ENCODE data around the gene CTDSPL2. TPM values are rescaled to one million over a fixed set of nuclear protein-coding genes. Genes with fewer than 3 reads are reported as not detected.

The CTDSPL2 gene
- total RNA-seq, 4 donors from 2014 or later: 52.0 to 84.8 (median 62.8) TPM

DNA sequence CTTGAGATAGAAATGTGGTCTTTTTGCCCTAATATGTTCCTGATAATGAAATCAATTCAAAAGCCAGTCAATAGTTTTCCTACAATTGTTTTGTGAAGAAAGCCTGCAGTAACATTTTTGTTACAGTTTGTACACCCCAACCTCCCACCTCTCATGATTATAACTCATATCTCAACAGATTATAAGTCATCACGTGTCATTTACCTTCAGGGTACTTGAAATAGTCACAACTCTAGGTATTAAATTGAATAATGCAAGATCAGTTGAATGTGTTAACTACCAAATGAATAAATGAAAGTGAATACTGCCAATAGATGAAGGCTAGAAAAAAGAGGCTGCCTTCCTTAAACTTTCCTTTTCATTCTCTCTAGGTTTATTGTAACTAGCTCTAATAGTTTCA lies 32.9 kb upstream of the CTDSPL2 start:
- H3K36me3 ChIP-seq: peaks cover 0 to 2% (median 0%) of the 10 kb centered on the region in 4 donors
- TF ChIP-seq, protein P1, sequence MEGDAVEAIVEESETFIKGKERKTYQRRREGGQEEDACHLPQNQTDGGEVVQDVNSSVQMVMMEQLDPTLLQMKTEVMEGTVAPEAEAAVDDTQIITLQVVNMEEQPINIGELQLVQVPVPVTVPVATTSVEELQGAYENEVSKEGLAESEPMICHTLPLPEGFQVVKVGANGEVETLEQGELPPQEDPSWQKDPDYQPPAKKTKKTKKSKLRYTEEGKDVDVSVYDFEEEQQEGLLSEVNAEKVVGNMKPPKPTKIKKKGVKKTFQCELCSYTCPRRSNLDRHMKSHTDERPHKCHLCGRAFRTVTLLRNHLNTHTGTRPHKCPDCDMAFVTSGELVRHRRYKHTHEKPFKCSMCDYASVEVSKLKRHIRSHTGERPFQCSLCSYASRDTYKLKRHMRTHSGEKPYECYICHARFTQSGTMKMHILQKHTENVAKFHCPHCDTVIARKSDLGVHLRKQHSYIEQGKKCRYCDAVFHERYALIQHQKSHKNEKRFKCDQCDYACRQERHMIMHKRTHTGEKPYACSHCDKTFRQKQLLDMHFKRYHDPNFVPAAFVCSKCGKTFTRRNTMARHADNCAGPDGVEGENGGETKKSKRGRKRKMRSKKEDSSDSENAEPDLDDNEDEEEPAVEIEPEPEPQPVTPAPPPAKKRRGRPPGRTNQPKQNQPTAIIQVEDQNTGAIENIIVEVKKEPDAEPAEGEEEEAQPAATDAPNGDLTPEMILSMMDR (IDR thresholded peaks at IDR 0.05): no peak
- TF ChIP-seq EP300 (IDR thresholded peaks at IDR 0.05; ENCODE audit: low read depth) (no peak), POLR2AphosphoS5 (IDR thresholded peaks at IDR 0.05) (no peak), POLR2A (IDR thresholded peaks at IDR 0.05) (no peak)
- intact Hi-C loops (cut with DNase I; ENCODE audit: low total_unique reads): no loop called here
- DNase-seq: no peak
- no peaks in the 10 kb centered on the region for H3K9me3 ChIP-seq
- 67 to 84% methylated on average over 1 of the region's 1 CpG for WGBS, 2 donors (ENCODE audit: low coverage in 1 of 2)
- H3K4me3 ChIP-seq: no peak overlapping the region
- H3K27ac ChIP-seq: no peak overlapping the region
- no peaks in the 10 kb centered on the region for H3K27me3 ChIP-seq
- in situ Hi-C loops (cut with MboI; ENCODE audit: low pct_ligation_motif_present in 1 of 4, low pct_unique_long_range_greater_than_20kb in 1 of 4, low sequenced_read_pairs in 3 of 4): no loop called here
- H3K4me1 ChIP-seq: no peaks in the 10 kb centered on the region

DNA sequence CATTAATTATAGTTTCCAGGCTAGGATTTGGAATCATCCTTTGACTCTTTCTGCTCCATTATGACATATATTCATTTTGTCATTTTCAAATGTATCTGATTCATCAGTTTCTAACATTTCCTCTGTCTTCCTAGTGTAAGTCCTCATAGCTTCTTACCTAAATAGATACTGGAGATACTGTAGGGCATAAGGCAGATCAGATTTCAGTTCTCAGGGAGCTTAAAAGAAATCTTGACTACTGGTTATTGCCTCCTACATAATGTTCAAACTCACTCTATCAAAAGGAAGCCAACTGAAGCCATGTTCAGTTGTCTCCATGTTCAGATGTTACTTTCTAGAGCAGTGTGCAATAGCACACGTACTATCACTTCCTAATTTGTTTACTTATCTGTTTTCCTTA lies 29.6 kb upstream of the CTDSPL2 start:
- intact Hi-C loops (cut with DNase I; ENCODE audit: low total_unique reads): no loop called here
- Histone ChIP-seq H3K4me1 (no peaks in the 10 kb centered on the region), H3K36me3 (peaks cover 0 to 2% (median 0%) of the 10 kb centered on the region in 4 donors), H3K27me3 (no peaks in the 10 kb centered on the region), H3K4me3 (no peak overlapping the region), H3K9me3 (no peaks in the 10 kb centered on the region), H3K27ac (no peak overlapping the region)
- TF ChIP-seq POLR2A (IDR thresholded peaks at IDR 0.05) (no peak), EP300 (IDR thresholded peaks at IDR 0.05; ENCODE audit: low read depth) (no peak), POLR2AphosphoS5 (IDR thresholded peaks at IDR 0.05) (no peak)
- TF ChIP-seq, protein P1 (IDR thresholded peaks at IDR 0.05): no peak
- WGBS, 2 donors (ENCODE audit: low coverage in 1 of 2): 83 to 88% methylated on average over 1 of the region's 1 CpG
- in situ Hi-C loops (cut with MboI; ENCODE audit: low pct_ligation_motif_present in 1 of 4, low pct_unique_long_range_greater_than_20kb in 1 of 4, low sequenced_read_pairs in 3 of 4): no loop called here
- DNase-seq: no peak

DNA sequence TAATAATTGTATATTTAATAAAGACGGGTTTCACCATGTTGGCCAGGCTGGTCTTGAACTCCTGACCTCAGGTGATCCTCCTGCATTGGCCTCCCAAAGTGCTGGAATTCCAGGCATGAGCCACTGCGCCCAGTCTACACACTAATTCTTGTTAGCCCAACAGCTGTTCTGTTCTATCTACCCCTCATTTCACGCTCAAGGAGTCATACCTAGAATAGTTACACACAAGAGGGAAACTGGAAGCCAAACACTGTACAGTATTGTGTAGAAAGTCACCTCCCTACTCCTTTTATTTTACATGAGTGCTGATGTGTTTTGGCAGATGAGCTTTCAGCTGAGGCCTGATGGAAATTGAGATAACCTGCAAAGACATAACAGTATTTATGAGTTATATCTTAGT lies 13.4 kb upstream of the CTDSPL2 start:
- intact Hi-C loops (cut with DNase I; ENCODE audit: low total_unique reads) (no loop called here), in situ Hi-C loops (cut with MboI; ENCODE audit: low pct_ligation_motif_present in 1 of 4, low pct_unique_long_range_greater_than_20kb in 1 of 4, low sequenced_read_pairs in 3 of 4) (no loop called here)
- no peak overlapping the region for H3K4me3 ChIP-seq

DNA sequence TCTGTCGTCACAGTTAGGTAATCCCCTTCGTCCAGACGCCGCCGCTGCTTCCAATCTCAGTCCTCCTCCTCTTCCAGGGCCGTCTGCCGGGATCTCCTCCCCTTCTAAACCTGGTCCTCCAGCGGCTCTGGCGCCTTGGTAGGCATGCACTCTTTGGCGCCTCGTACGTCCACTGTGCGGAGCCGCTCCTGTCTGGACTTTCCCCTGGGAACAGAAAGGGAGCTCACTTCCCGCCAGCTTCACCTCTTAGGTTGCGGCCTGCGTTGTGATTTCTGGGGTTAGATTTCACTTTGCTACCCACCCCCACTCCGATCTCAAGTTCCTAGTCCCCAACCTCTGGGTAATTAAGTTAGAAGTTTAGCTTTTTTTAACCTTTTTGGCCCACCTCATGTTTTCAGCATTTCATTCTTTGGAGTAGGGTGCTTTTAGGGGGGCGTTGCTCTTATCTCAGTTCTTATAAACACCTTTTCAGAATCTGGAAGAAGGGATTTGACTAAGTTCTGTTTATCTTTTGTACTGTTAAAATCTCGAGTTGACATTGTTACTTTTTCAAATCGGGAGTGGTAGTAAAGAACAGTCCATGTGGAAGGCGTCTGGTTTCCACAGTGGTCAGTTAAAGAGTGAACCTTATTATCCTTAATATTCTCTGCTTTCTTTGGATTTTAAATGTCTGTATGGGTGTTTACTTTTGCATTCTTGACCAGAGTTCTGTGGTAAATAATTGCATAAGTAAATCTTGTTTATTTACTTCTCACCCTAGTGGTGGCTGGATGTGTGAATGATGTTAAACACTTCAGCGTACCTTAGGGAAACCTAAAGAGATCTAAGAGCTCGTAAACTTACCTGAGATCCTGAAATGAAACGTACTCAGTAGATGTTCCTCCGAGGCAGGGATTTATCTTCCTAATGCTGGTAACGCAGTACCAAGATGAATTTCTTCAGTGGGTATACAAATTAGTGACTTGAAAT lies 611 bp downstream of the CTDSPL2 start:
- 0 to 1% methylated on average over 10 to 27 of the region's 27 CpGs for WGBS, 2 donors (ENCODE audit: low coverage in 1 of 2)
- H3K27me3 ChIP-seq: no peaks in the 10 kb centered on the region
- peak; percentile 69 for DNase-seq

More for the DNA sequence above, 13.4 kb upstream of the CTDSPL2 start:
- Histone ChIP-seq H3K9me3 (no peaks in the 10 kb centered on the region), H3K36me3 (no peaks in the 10 kb centered on the region), H3K27me3 (no peaks in the 10 kb centered on the region), H3K4me1 (no peaks in the 10 kb centered on the region), H3K27ac (no peak overlapping the region)
- no peak for DNase-seq
- WGBS, 2 donors (ENCODE audit: low coverage in 1 of 2): 86 to 96% methylated on average over 3 of the region's 3 CpGs
- TF ChIP-seq EP300 (IDR thresholded peaks at IDR 0.05; ENCODE audit: low read depth): no peak
- TF ChIP-seq, protein P1 (IDR thresholded peaks at IDR 0.05): no peak
- TF ChIP-seq POLR2AphosphoS5 (IDR thresholded peaks at IDR 0.05): no peak
- no peak for TF ChIP-seq POLR2A (IDR thresholded peaks at IDR 0.05)

More for the DNA sequence above, 611 bp downstream of the CTDSPL2 start:
- H3K27ac ChIP-seq: peak overlapping the region; percentile 91 to 97 (median 95)
- peak; percentile 47 for TF ChIP-seq POLR2A (IDR thresholded peaks at IDR 0.05)
- TF ChIP-seq POLR2AphosphoS5 (IDR thresholded peaks at IDR 0.05): no peak
- TF ChIP-seq, protein P1 (IDR thresholded peaks at IDR 0.05): peak in 3 of 5 experiments; percentile 8 to 39 (median 29)
- no peak for TF ChIP-seq EP300 (IDR thresholded peaks at IDR 0.05; ENCODE audit: low read depth)
- no peaks in the 10 kb centered on the region for H3K9me3 ChIP-seq
- no peaks in the 10 kb centered on the region for H3K36me3 ChIP-seq
- intact Hi-C loops (cut with DNase I; ENCODE audit: low total_unique reads): loop anchor here (10.0 kb wide), 1 partner anchor 107 kb away; the partner anchor contains the start of gene EIF3J
- in situ Hi-C loops (cut with MboI; ENCODE audit: low pct_ligation_motif_present in 1 of 4, low pct_unique_long_range_greater_than_20kb in 1 of 4, low sequenced_read_pairs in 3 of 4): loop anchor here in 1 of 4 donors (10.0 kb wide), 1 partner anchor 143 kb away; the partner anchor contains the start of gene GOLM2
- peaks cover 3 to 37% (median 30%) of the 10 kb centered on the region in 4 donors for H3K4me1 ChIP-seq
- H3K4me3 ChIP-seq: peak overlapping the region; percentile 38 to 79 (median 76)

Measured in transverse colon (tissue), 4 donors.